Right lobe of liver (tissue), 6 donors: ENCODE data around the gene HOXA1. TPM values are rescaled to one million over a fixed set of nuclear protein-coding genes. Genes with fewer than 3 reads are reported as not detected.

ENCODE experiments used
- ATAC-seq, 4 donors: fragments of 200-7000 bp; cut with Tn5 transposase; one replicate each; pipeline ENCODE4 v1.9.1; 2020; ENCODE audit warnings: mild to moderate bottlenecking in 4 of 4, moderate library complexity in 4 of 4
- DNase-seq, 3 donors: peaks; one replicate each; pipeline ENCODE4 v3.0.0-alpha.2; 2020
- H3K27ac ChIP-seq, 3 donors: fragments of 200-600 bp; one replicate each; pipeline ENCODE4 v1.8.0; 2022
- H3K27me3 ChIP-seq, 2 donors: fragments of 200-600 bp; one replicate each; pipeline ENCODE4 v1.8.0; 2022
- H3K36me3 ChIP-seq, 4 donors: fragments of 200-600 bp; sonication (generic) in 1 of 4; one replicate each; pipeline versions ENCODE4 v1.5.1 to v1.8.0; 2017 to 2022; ENCODE audit warnings: control low read depth in 1 of 4
- H3K4me1 ChIP-seq, 4 donors: fragments of 200-600 bp; sonication (generic) in 1 of 4; one replicate each; pipeline versions ENCODE4 v1.5.1 to v1.8.0; 2017 to 2022; ENCODE audit warnings: control low read depth in 1 of 4
- H3K4me3 ChIP-seq, 3 donors: fragments of 200-600 bp; one replicate each; pipeline ENCODE4 v1.8.0; 2022
- H3K9me3 ChIP-seq, 4 donors: fragments of 200-600 bp; sonication (generic) in 1 of 4; one replicate each; pipeline versions ENCODE4 v1.5.1 to v1.8.0; 2017 to 2022; ENCODE audit warnings: control low read depth in 1 of 4
- POLR2A ChIP-seq: fragments of 450-650 bp; IDR thresholded peaks from one replicate; pipeline ENCODE4 v1.6.1; 2017; ENCODE audit warnings: antibody characterized with exemption, mild to moderate bottlenecking
- WGBS: methylation state at CpG from one replicate; pipeline ENCODE4 v1.1.6; 2018; ENCODE audit warnings: low coverage, low lambda C conversion rate; ENCODE audit not compliant: insufficient coverage; ENCODE audit errors: missing lambda C conversion rate; 5-methylcytosine and 5-hydroxymethylcytosine counted together
- intact Hi-C, 2 donors: fragments of 100-400 bp; cut with DNase I; formaldehyde crosslinking; loops; one replicate each; pipeline versions ENCODE4 v1.11.2 to v1.14.1; 2022
- total RNA-seq, 6 experiments: library from RNA; depleted of rRNA in 2 of 6; stranded (reverse); fragments of >200 nt in 2 of 6; fragmentation: NEBNext Ultra II Directional in 3 of 6; extraction: Animal tissue kit (Norgen Biotek cat#: 25700) in 3 of 6; gene quantifications; one replicate each; pipeline versions ENCODE4 v1.1.0 to v1.2.4, GENCODE V29; 2016 to 2023
- TF ChIP-seq, protein P1 (sequence below), 4 donors: fragments of 200-600 bp in 3 of 4; fragments of 450-650 bp in 1 of 4; IDR thresholded peaks; one replicate each; pipeline versions ENCODE4 v1.5.1 to v1.8.0; 2016 to 2022; ENCODE audit warnings: antibody characterized with exemption in 4 of 4, mild to moderate bottlenecking in 2 of 4
- donor health status: DM: no; HTN: yes; CAD: no.
- donor health status: DM: no; HTN: no; CAD: no.
- donor health status: DM: no; HTN: no; CAD: no.
- donor health status: DM: no; HTN: yes; CAD: no.
- donor health status: DM: no; HTN: yes; CAD: no.

HOXA1 gene
- total RNA-seq, 6 experiments from 2014 or later, result 0.09 to 0.31 (median 0.17) TPM; not detected in 1

DNA sequence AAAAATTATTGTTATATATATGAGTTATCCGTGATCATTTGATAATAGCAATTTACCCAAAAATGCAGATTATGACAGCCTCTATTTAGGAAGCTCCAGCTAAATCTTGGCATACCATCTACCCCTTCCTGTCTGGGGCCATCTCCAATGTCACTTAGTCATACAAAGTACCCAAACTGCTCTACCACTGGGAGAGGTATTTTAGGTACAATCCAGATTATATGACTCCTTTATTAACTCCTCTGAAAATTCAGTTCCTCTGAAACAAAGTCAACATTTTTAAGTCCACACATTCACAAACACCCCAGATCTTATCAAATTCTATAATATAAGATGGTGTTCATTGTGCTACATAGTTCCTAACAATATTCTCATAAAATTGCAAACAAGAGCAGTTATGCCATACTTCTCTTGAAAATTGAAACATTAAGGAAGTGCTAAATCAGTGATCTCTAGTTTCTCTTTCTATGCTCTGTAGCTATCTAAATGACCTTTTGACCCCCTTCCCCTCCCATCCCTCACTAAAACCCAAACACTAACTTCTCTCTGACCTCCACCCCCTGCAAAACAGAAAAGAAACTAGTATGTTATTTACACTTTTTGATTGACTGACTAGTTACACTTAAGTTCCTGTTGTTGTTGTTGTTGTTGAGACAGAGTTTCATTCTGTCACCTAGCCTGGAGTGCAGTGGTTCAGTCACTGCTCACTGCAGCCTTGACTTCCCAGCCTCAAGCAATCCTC is 16.4 kb downstream of the HOXA1 start:
- Histone ChIP-seq H3K4me1 (no peaks in the 10 kb centered on the region), H3K36me3 (no peaks in the 10 kb centered on the region), H3K4me3 (no peak overlapping the region), H3K27me3 (no peaks in the 10 kb centered on the region), H3K27ac (no peak overlapping the region), H3K9me3 (no peaks in the 10 kb centered on the region)
- no peak for TF ChIP-seq POLR2A
- TF ChIP-seq, protein P1, sequence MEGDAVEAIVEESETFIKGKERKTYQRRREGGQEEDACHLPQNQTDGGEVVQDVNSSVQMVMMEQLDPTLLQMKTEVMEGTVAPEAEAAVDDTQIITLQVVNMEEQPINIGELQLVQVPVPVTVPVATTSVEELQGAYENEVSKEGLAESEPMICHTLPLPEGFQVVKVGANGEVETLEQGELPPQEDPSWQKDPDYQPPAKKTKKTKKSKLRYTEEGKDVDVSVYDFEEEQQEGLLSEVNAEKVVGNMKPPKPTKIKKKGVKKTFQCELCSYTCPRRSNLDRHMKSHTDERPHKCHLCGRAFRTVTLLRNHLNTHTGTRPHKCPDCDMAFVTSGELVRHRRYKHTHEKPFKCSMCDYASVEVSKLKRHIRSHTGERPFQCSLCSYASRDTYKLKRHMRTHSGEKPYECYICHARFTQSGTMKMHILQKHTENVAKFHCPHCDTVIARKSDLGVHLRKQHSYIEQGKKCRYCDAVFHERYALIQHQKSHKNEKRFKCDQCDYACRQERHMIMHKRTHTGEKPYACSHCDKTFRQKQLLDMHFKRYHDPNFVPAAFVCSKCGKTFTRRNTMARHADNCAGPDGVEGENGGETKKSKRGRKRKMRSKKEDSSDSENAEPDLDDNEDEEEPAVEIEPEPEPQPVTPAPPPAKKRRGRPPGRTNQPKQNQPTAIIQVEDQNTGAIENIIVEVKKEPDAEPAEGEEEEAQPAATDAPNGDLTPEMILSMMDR (IDR thresholded peaks at IDR 0.05), result no peak
- intact Hi-C loops, result no loop called here
- ATAC-seq (peak in 2 of 4 donors; percentile 20 to 52), DNase-seq (no peak)
- 71% methylated on average over 1 of the region's 1 CpG for WGBS

DNA sequence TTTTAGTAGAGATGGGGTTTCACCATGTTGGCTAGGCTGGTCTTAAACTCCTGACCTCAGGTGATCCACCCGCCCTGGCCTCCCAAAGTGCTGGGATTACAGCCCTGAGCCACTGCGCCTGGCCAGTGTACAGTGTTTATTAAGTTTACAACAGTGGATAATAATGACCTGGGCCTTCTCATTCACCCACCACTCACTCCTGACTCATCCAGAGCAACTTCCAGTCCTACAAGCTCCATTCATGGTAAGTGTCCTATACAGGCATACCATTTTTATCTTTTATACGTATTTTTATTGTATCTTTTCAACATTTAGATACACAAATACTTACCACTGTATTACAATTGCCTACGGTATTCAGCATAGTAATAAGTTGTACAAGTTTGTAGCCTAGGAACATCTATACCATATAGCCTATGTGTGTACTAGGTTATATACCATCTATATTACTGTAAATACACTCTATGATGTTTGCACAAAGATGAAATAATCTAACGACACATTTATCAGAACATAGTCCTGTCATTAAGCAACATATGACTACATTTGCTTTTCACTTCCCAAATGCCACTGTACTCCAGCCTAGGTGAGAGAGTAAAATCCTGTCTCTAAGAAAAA is 17.1 kb downstream of the HOXA1 start:
- Histone ChIP-seq H3K27ac (no peak overlapping the region), H3K4me3 (no peak overlapping the region), H3K9me3 (no peaks in the 10 kb centered on the region), H3K4me1 (no peaks in the 10 kb centered on the region), H3K27me3 (no peaks in the 10 kb centered on the region), H3K36me3 (no peaks in the 10 kb centered on the region)
- no peak for TF ChIP-seq POLR2A
- TF ChIP-seq, protein P1 (IDR thresholded peaks at IDR 0.05), result no peak
- 70% methylated on average over 4 of the region's 5 CpGs for WGBS
- DNase-seq (no peak), ATAC-seq (no peak)
- intact Hi-C loops, result no loop called here

DNA sequence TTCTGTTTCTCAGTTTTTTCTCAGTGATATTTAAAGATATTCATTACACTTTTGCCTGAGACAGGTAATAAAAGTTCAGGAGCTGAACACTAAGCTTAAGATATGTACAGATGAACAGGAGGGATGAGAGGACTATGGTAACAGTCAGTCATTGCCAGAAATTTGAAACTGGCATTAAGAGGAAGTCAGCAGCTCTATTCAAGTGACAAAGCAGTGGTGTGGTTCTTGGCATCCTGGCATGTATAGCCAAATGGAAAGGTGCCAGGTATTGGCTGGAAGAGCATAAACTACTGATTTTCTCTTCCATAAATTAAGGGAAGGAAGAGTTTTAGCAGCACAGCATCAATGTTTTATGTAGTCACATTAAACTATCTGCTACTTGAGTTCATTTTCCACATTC is 22.7 kb downstream of the HOXA1 start:
- no peaks in the 10 kb centered on the region for H3K9me3 ChIP-seq
- no peak for ATAC-seq
- H3K4me3 ChIP-seq, result no peak overlapping the region
- H3K4me1 ChIP-seq, result no peaks in the 10 kb centered on the region
- TF ChIP-seq, protein P1 (IDR thresholded peaks at IDR 0.05), result no peak
- no peak for TF ChIP-seq POLR2A
- no peak overlapping the region for H3K27ac ChIP-seq
- DNase-seq, result no peak
- no peaks in the 10 kb centered on the region for H3K27me3 ChIP-seq
- no peaks in the 10 kb centered on the region for H3K36me3 ChIP-seq
- intact Hi-C loops, result no loop called here

DNA sequence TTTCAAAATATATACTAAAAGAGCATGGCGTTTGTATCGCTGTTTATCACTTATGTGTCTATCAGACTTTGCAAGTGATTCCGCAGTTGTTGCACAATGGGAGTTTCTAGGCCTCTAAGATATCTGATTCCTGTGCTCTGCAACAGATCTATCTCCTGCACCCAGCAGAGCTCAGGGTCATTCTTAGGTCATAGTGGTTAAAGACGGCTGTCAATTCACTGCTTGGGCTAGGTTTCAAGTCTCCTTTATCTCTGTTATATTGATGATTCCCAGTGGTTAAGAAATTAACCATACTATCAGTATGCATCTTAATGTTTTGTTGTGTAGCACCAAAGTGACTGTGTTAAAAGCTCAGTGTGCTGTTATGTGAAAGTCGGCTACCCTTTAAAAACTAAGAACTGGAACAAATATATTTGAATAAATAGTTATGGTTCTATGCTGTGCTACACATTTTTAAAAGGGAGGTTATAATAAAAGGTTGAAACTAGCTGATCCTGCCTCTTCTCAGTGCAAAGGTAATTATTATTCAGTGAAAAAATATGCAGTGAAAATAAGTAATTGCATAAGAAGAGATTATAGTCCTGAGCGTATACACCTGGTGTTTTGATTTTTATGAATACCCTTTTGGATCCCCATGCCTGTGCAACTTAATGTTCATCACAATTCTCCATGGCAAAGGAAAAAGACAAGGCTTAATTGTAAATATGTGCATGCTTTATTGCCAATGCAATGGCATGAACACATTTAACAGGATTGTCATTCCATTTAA is 24.0 kb downstream of the HOXA1 start:
- intact Hi-C loops, result no loop called here
- 46% methylated on average over 6 of the region's 6 CpGs for WGBS
- DNase-seq (no peak), ATAC-seq (no peak)
- H3K4me3 ChIP-seq, result no peak overlapping the region
- H3K36me3 ChIP-seq, result no peaks in the 10 kb centered on the region
- H3K4me1 ChIP-seq, result no peaks in the 10 kb centered on the region
- no peak overlapping the region for H3K27ac ChIP-seq
- no peaks in the 10 kb centered on the region for H3K9me3 ChIP-seq
- TF ChIP-seq, protein P1 (IDR thresholded peaks at IDR 0.05), result no peak
- H3K27me3 ChIP-seq, result no peaks in the 10 kb centered on the region
